K562 (cell line): Measurements from ENCODE around the gene ATXN1.

Source experiments
- ATF7 ChIP-seq: fragments of 450-650 bp; IDR thresholded peaks from 2 replicates; pipeline ENCODE4 v1.7.1; 2014; ENCODE audit warnings: mild to moderate bottlenecking, moderate library complexity
- CTCF ChIP-seq, 3 experiments: IDR thresholded peaks in 2 of 3; conservative IDR thresholded peaks in 1 of 3; 2 replicates each; pipeline ENCODE4 v1.5.1; 2011 to 2012; ENCODE audit warnings: low read length in 3 of 3, mild to moderate bottlenecking in 3 of 3, control low read depth in 2 of 3, improper control_type of control experiment in 1 of 3, inconsistent platforms in 1 of 3, low read depth in 1 of 3, mixed read lengths in 1 of 3, moderate library complexity in 1 of 3; ENCODE audit not compliant: insufficient read depth in 2 of 3
- EZH2 ChIP-seq: IDR thresholded peaks from 2 replicates; pipeline ENCODE4 v1.6.1; 2012; ENCODE audit warnings: low read depth, mild to moderate bottlenecking, inconsistent platforms, low read length, borderline replicate concordance
- L3MBTL2 ChIP-seq: fragments of 450-650 bp; IDR thresholded peaks from 2 replicates; pipeline ENCODE4 v1.6.1; 2016; ENCODE audit warnings: mild to moderate bottlenecking, moderate library complexity
- ZNF143 ChIP-seq: sonication (generic); formaldehyde crosslinking; IDR thresholded peaks from 2 replicates; pipeline ENCODE4 v1.9.0; 2022; ENCODE audit warnings: mild to moderate bottlenecking, missing genetic modification reagents

DNA sequence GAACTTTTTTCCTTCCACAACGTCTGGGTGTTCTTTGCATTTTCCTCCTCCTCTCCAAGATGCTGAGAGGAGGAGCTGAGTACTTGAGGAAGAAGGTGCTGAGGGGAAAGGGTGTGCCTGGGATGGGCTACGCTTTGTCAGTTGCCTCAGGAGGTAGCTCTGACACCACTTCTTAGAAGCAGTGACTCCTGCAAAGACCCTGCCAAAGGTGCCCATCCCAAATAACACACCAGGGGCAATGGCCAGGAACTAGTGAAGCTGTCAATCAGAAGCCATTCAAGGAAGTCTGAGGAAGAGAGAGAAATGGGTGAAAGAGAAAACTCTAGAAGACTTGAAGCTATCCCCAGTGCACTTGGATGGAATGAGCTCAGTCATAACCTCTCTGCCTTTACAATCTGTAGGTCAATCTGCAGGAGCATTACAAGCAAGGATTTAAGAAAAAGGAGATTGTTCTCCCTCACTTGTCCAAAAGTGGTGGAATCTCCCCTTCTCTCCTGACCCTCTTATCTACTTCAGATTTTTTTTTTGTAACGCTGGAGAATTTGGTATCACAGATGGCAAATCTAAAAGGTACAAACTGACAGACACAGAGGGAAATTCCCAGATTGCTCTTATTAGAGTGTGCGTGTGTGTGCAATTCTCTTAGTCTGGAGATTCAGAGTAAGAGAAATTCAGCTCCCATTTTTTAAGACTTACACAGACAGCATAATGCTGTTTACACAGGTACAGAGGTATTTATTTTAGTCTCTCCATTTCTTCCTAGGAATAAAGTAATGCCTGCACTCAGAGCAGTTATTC is 280.3 kb downstream of the ATXN1 start:
- TF ChIP-seq CTCF (IDR thresholded peaks at IDR 0.05 in 2 of 3, conservative IDR thresholded peaks at IDR 0.05 in 1 of 3; ENCODE audit: insufficient read depth in 2 of 3, low read depth in 1 of 3, low read length in 3 of 3), result no peak
- no peak for TF ChIP-seq EZH2
- no peak for TF ChIP-seq ATF7
- TF ChIP-seq L3MBTL2, result no peak
- no peak for TF ChIP-seq ZNF143 (CRISPR knock-in tag)
